Breast epithelium (tissue), 3 donors: Measurements from ENCODE around the gene SYT6.

Experiments
- CTCF ChIP-seq, 3 donors: fragments of 450-650 bp; IDR thresholded peaks; one replicate each; pipeline ENCODE4 v1.5.1; 2016 to 2017; ENCODE audit warnings: antibody characterized with exemption in 3 of 3, mild to moderate bottlenecking in 3 of 3, moderate library complexity in 3 of 3
- POLR2A ChIP-seq: fragments of 450-650 bp; IDR thresholded peaks from one replicate; pipeline ENCODE4 v1.6.1; 2016; ENCODE audit warnings: antibody characterized with exemption, mild to moderate bottlenecking, moderate library complexity
- POLR2AphosphoS5 ChIP-seq, 3 donors: sonication (generic); formaldehyde crosslinking; IDR thresholded peaks; one replicate each; pipeline ENCODE4 v1.6.1; 2017; ENCODE audit warnings: antibody characterized with exemption in 3 of 3

- no peak for TF ChIP-seq CTCF (IDR thresholded peaks at IDR 0.05)
- TF ChIP-seq POLR2AphosphoS5 (IDR thresholded peaks at IDR 0.05): no peak
- no peak for TF ChIP-seq POLR2A
These were observed 81.4 kb downstream of the SYT6 start for GRCh38 chr1:114072246-114072645.
